ENCODE results near the gene KLF1.
"Not testable (repeated sequence)": the region's sequence is repeated elsewhere in the genome, so short reads cannot be mapped to it uniquely, and the experiment has no call there.

KLF1 gene

GRCh38 chr19:12868540-12869112, 18.4 kb downstream of the KLF1 start:
- DNase-seq (ENCODE audit: low read depth in 3 of 3, low spot score in 1 of 3): no peak

GRCh38 chr19:12867120-12868099, 19.6 kb downstream of the KLF1 start:
- peak in 1 of 3 donors; percentile 64 for DNase-seq (ENCODE audit: low read depth in 3 of 3, low spot score in 1 of 3)

- DNase-seq (ENCODE audit: low read depth in 3 of 3, low spot score in 1 of 3): no peak
These were observed 20.4 kb downstream of the KLF1 start for GRCh38 chr19:12866416-12867119.

- DNase-seq (ENCODE audit: low read depth in 3 of 3, low spot score in 1 of 3): no peak
These were observed 21.1 kb downstream of the KLF1 start for GRCh38 chr19:12865746-12866415.

- DNase-seq (ENCODE audit: low read depth in 3 of 3, low spot score in 1 of 3): no peak
These were observed 22.0 kb downstream of the KLF1 start for GRCh38 chr19:12864721-12865715.

- DNase-seq (ENCODE audit: low read depth in 3 of 3, low spot score in 1 of 3): no peak
These were observed 22.9 kb downstream of the KLF1 start for GRCh38 chr19:12864143-12864542.

- no peak for DNase-seq (ENCODE audit: low read depth in 3 of 3, low spot score in 1 of 3)
These were observed 27.5 kb downstream of the KLF1 start for GRCh38 chr19:12859546-12859945.

- DNase-seq (ENCODE audit: low read depth in 3 of 3, low spot score in 1 of 3): no peak
These were observed 28.7 kb downstream of the KLF1 start for GRCh38 chr19:12858041-12858928.

- DNase-seq (ENCODE audit: low read depth in 3 of 3, low spot score in 1 of 3): no peak
These were observed 30.3 kb downstream of the KLF1 start for GRCh38 chr19:12856653-12857052.

- peak; percentile 44 to 90 (median 66) for DNase-seq (ENCODE audit: low read depth in 3 of 3, low spot score in 1 of 3)
These were observed 39.6 kb downstream of the KLF1 start for GRCh38 chr19:12847159-12848139.

GRCh38 chr19:12846613-12847012, 40.4 kb downstream of the KLF1 start:
- DNase-seq (ENCODE audit: low read depth in 3 of 3, low spot score in 1 of 3): not testable (repeated sequence)

- DNase-seq (ENCODE audit: low read depth in 3 of 3, low spot score in 1 of 3): no peak
These were observed 42.8 kb downstream of the KLF1 start for GRCh38 chr19:12843999-12844732.

GRCh38 chr19:12843328-12843727, 43.7 kb downstream of the KLF1 start:
- DNase-seq (ENCODE audit: low read depth in 3 of 3, low spot score in 1 of 3): no peak

GRCh38 chr19:12842511-12842910, 44.5 kb downstream of the KLF1 start:
- DNase-seq (ENCODE audit: low read depth in 3 of 3, low spot score in 1 of 3): no peak

- no peak for DNase-seq (ENCODE audit: low read depth in 3 of 3, low spot score in 1 of 3)
These were observed 45.9 kb downstream of the KLF1 start for GRCh38 chr19:12841094-12841493.

GRCh38 chr19:12840091-12841079, 46.6 kb downstream of the KLF1 start:
- DNase-seq (ENCODE audit: low read depth in 3 of 3, low spot score in 1 of 3): no peak
